Mesodermal cell (in vitro differentiated cells): ENCODE data around the gene THRB.

Experiments used
- H3K27ac ChIP-seq: 2 replicates; pipeline ENCODE4 v1.7.0; 2013; ENCODE audit warnings: mild to moderate bottlenecking, low read depth, low read length, moderate library complexity; ENCODE audit not compliant: severe bottlenecking
- H3K36me3 ChIP-seq: 2 replicates; pipeline ENCODE4 v1.7.1; 2013; ENCODE audit warnings: mild to moderate bottlenecking, low read length, moderate library complexity; ENCODE audit not compliant: control insufficient read depth, insufficient read depth
- H3K4me1 ChIP-seq: one replicate; pipeline ENCODE4 v1.7.1; 2013; ENCODE audit warnings: mild to moderate bottlenecking, low read length; ENCODE audit not compliant: insufficient read depth, control insufficient read depth, poor library complexity, severe bottlenecking
- H3K4me3 ChIP-seq: 2 replicates; pipeline ENCODE4 v1.7.0; 2013; ENCODE audit warnings: low read length, control low read depth, mild to moderate bottlenecking; ENCODE audit not compliant: insufficient read depth, poor library complexity, severe bottlenecking; ENCODE audit errors: extremely low read depth
- H3K9me3 ChIP-seq: 2 replicates; pipeline ENCODE4 v1.7.1; 2013; ENCODE audit warnings: mild to moderate bottlenecking, low read length, moderate library complexity; ENCODE audit not compliant: control insufficient read depth
- WGBS, 2 experiments: methylation state at CpG; one replicate each; pipeline ENCODE4 v1.1.5; 2013; ENCODE audit warnings: missing lambda C conversion rate in 2 of 2; ENCODE audit not compliant: insufficient coverage in 2 of 2; 5-methylcytosine and 5-hydroxymethylcytosine counted together

The THRB gene

DNA sequence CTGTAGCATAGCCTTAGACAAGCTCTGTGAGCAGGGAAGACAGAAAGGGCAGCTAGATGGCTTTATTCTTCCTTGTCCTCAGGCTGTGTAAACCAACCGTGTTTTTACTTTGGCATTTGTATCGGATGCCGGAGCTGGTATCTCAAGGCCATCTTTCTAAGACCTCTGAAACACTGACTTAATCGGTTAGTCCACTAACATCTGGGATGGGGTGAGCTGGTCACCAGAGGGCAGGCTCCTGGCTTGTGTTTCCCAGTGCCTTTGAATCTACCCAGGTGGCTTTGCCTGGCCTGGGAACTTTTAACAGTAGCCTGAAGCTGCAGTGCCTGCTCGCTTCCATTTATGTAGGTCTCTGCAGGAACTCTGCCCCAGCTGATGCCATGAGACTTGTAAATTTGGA is 296.8 kb downstream of the THRB start:
- Histone ChIP-seq H3K9me3 (peaks cover 2% of the 10 kb centered on the region), H3K27ac (no peak overlapping the region), H3K4me1 (peaks cover 4% of the 10 kb centered on the region), H3K36me3 (no peaks in the 10 kb centered on the region), H3K4me3 (no peak overlapping the region)
- 85 to 93% methylated on average over 4 to 5 of the region's 5 CpGs for WGBS, 2 experiments

DNA sequence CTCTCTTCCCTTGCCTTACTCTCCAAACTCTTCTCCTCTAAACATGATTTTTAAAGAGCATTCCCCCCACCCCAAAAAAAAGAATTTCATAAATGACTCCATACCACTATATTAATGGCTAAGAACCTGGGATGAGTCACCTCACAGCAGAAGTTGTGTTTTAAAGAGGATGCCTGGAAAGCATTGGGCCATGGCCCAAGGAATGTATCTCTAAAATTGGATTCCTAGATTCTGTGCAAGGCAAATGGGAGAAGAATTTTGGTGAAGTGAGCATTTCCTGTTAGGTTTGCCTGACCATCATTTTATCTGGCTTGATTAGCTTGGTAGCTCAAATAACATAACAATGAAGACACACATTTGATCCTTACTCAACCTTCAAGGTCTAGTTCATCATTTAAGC is 298.1 kb downstream of the THRB start:
- peaks cover 4% of the 10 kb centered on the region for H3K4me1 ChIP-seq
- no peak overlapping the region for H3K27ac ChIP-seq
- H3K36me3 ChIP-seq: no peaks in the 10 kb centered on the region
- no peaks in the 10 kb centered on the region for H3K9me3 ChIP-seq
- no peak overlapping the region for H3K4me3 ChIP-seq

DNA sequence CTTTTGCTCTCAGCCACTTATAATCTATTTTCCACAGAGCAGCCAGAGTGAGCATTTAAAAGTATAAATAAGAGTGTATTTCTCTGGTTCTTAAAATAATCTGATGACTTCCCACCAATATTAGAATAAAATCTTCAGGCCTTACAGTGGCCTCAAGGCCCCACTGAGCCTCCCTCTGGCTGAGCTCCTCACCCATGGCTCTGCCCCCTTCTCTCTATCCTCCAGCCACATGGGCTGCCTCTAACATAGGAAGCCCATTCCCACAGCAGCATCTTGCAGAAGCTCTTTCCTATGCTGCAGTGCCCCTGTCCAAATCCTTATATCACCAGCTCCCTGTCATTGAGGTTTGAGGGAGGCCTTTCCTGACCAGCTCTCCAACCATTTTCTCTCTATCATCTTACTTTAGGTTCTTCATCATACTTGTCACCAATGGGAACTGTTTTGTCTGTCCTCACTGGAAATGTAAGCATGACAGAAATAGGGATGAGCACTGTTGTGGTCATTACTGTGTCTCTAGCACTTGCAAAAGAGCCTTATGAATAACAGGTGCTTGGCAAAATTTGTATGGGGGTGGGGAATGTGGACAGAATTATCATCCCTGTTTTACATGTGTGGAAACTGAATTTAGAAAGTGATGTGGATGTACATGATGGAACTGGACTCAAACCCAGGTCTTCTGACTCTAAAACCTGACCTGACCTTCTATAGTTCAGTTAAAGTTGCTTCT is 299.0 kb downstream of the THRB start:
- Histone ChIP-seq H3K27ac (no peak overlapping the region), H3K4me1 (peaks cover 4% of the 10 kb centered on the region), H3K4me3 (no peak overlapping the region), H3K9me3 (no peaks in the 10 kb centered on the region), H3K36me3 (no peaks in the 10 kb centered on the region)

DNA sequence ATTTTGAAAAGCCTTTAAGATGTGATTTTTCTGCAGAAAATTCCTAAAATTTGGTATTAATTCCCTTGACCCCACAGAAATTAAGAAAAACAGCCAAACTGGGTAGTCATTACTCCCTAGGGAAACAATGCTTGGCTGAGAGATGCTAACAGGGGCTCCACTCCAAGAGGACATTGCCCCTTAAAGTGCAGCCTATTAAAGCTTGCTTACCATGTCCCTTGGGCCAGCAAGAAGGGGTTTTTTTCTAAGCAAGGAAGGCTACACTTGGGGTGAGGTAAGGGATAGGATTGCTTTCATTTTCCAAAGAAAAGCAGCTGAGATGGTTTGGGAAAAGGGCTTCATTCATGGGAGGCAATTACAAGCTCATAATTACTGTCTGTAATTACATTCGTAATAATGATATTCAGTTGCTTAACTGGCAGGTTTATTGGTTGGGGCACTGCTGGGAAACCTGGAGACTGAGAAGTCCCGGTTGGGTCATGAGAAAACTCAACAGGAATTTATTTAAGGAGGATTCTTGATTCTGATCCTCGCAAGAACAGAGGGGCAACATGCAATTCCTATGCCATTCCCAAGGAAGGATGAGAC is 302.1 kb downstream of the THRB start:
- Histone ChIP-seq H3K36me3 (no peaks in the 10 kb centered on the region), H3K4me3 (no peak overlapping the region), H3K27ac (no peak overlapping the region), H3K4me1 (no peaks in the 10 kb centered on the region), H3K9me3 (no peaks in the 10 kb centered on the region)
- WGBS, 2 experiments: 93 to 100% methylated on average over 1 to 2 of the region's 3 CpGs

DNA sequence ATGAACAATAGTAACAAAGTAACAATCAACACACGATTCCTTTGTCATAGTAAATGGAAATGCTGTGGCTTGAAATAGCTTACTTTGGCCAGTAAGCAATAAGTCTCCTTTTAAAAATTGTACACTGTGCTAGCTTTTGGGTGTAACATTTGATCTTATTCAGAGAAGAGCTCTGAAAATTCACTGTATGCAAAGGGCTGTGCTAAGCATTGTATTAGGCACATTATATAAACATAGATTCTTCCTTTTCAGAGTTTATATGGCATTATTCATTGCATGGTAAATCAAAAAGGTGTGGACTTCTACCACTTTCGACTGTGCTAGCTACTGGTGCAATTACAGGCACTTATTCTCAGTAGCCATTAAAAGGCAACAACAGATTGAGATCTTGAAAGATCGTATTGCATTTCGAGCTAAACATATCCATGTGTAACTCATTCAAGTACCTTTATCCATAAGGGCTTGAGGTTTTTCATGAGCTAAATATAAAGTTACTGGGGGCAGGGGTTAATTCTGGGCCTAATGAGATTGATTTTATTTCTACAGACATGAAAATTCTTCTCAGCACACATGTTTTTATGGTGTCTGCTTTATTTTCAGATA is 302.7 kb downstream of the THRB start:
- no peak overlapping the region for H3K27ac ChIP-seq
- H3K4me3 ChIP-seq: no peak overlapping the region
- WGBS, 2 experiments: 67 to 100% methylated on average over 1 of the region's 4 CpGs
- no peaks in the 10 kb centered on the region for H3K9me3 ChIP-seq
- no peaks in the 10 kb centered on the region for H3K36me3 ChIP-seq
- no peaks in the 10 kb centered on the region for H3K4me1 ChIP-seq

DNA sequence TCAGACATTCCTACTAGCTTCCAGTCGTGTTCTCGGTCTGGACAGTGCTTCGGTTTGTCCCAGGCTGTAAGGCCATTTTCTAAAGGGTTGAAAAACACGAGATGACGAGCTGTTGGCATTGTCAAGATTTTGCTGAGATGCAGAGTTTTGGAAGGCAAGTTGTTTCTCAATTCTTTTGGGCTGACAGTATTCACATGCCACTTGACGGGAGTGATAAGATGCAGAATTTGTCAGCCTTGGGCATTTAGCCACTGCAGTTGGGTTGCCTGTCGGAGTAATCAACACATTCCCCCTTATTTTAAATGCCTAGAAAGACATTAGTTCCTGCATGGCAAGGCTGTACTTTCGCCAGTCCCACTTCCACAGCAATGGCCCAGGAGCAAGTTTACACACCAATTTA is 304.4 kb downstream of the THRB start:
- Histone ChIP-seq H3K4me1 (no peaks in the 10 kb centered on the region), H3K4me3 (no peak overlapping the region), H3K36me3 (no peaks in the 10 kb centered on the region), H3K9me3 (no peaks in the 10 kb centered on the region), H3K27ac (no peak overlapping the region)
- 91 to 96% methylated on average over 6 of the region's 8 CpGs for WGBS, 2 experiments

DNA sequence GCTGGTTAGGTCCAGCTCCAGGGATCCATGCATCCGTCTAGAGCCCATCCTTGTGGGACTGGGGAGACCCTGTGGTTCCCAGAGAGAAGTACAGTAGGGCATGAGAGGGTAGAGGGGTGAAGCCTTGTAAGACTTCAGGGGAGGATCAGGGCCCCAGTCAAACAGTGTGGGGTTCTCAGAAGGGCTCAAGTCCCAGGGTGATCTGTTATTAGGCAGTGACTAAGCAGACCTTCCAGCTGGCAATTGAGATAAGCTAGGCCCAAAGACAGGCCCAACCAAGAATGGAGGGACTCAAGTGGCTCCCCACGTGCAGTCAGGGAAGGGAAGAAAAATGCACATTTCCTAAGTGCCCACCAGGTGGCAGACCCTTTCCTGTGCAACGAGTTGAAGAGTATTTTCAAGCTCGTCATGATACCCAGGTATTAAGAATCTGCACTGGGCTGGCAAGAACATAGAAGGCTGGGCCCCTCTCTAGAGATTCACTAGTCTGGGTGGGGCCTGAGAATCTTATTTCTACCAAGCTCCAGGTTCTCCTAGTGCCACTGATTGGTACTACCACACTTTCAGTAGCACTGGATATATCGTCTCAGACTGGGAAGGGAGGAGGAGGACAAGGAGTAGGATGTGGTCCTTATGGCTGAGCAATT is 308.8 kb downstream of the THRB start:
- Histone ChIP-seq H3K4me1 (peaks cover 2% of the 10 kb centered on the region), H3K27ac (no peak overlapping the region), H3K9me3 (no peaks in the 10 kb centered on the region), H3K36me3 (no peaks in the 10 kb centered on the region), H3K4me3 (no peak overlapping the region)
- WGBS, 2 experiments: 40 to 50% methylated on average over 2 to 5 of the region's 5 CpGs

DNA sequence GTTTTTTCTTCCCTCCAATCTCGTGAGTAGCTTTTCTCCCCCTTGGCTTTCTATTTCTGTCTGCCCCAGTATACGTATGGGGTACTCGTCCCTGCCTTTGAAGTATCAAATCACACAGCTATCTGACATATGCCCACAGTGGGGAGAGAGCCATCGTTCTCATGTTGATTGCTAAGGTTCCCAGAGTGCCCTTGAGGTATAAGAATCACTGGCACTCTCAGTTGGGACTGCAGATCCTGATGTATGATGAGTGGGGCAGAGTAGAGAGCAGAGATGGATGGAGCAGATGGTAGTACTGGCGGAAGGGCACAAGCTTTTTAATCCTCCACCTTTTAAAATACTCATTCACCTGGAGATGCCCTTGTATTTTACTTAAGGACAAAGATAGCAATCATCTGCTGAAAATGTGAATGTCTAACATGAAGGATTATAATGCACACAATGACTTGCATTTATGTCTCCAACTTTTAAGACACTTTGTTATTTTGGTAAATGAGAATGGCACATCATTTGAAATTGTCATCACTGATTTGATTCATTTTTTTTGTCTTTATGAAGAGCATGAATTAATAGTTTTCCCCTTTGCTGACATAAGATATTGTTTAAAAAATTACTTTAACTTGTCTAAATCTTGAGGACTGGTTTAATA is 310.0 kb downstream of the THRB start:
- Histone ChIP-seq H3K27ac (no peak overlapping the region), H3K36me3 (no peaks in the 10 kb centered on the region), H3K4me1 (peaks cover 2% of the 10 kb centered on the region), H3K9me3 (no peaks in the 10 kb centered on the region), H3K4me3 (no peak overlapping the region)
- WGBS, 2 experiments: 86 to 90% methylated on average over 3 to 4 of the region's 5 CpGs

DNA sequence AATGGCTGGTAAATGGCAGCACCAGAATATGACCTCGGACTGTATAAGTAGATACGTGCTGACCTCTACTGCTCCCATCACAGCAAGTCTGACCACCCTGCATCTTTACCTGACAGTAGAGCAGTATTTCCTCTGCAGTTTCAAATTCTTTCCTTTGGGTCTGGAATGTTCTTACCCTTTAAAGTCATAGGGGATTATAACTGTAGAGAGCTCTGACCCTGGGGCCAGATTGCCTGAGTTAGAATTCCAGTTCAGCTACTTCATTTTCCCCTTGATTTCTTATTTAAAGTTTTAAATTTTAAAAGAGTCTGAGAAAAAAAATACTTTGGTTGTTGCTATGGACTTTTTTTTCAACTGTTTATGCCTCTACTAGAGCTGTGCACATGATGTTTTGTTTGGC is 311.9 kb downstream of the THRB start:
- Histone ChIP-seq H3K9me3 (no peaks in the 10 kb centered on the region), H3K4me3 (no peak overlapping the region), H3K4me1 (peaks cover 2% of the 10 kb centered on the region), H3K36me3 (no peaks in the 10 kb centered on the region), H3K27ac (no peak overlapping the region)
- 94 to 100% methylated on average over 2 of the region's 2 CpGs for WGBS, 2 experiments

DNA sequence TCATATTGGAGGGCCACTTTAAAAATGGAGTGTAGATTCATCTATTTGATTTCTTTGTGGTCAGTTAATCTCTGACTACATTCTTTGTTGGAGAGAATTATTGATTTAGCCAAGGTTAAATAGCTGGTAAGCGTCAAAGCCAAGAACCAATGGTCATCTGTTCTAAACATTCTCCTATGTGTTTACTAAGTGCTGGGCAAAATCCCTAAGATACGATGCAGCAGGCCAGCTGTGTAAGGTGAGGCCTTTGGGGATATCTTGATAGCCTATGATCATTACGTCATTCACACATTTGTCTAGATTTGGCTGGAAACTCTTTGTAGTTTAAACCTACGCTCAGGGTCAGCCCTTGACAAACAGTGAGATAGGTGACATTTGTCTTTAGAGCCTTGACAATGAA is 313.4 kb downstream of the THRB start:
- H3K27ac ChIP-seq: no peak overlapping the region
- no peaks in the 10 kb centered on the region for H3K9me3 ChIP-seq
- no peaks in the 10 kb centered on the region for H3K36me3 ChIP-seq
- H3K4me1 ChIP-seq: peaks cover 2% of the 10 kb centered on the region
- WGBS, 2 experiments: 83 to 97% methylated on average over 3 to 4 of the region's 4 CpGs
- H3K4me3 ChIP-seq: no peak overlapping the region
